GM12878 (cell line): ENCODE results near the gene KLF12. TPM values are rescaled to one million over a fixed set of nuclear protein-coding genes. Genes with fewer than 3 reads are reported as not detected.

Experiments used
- ATF7 ChIP-seq: fragments of 450-650 bp; IDR thresholded peaks from 2 replicates; pipeline ENCODE4 v1.6.1; 2016; ENCODE audit warnings: low read depth, mild to moderate bottlenecking
- CHD1 ChIP-seq: IDR thresholded peaks from 2 replicates; pipeline ENCODE4 v1.6.1; 2012; ENCODE audit warnings: low read depth, low read length, improper control_type of control experiment
- ESRRA ChIP-seq: IDR thresholded peaks from 2 replicates; pipeline ENCODE4 v1.6.1; 2012; ENCODE audit warnings: mild to moderate bottlenecking, low read length, improper control_type of control experiment
- HCFC1 ChIP-seq: fragments of 150-350 bp; IDR thresholded peaks from 2 replicates; pipeline ENCODE4 v1.6.1; 2014; ENCODE audit warnings: low read length
- IKZF1 ChIP-seq: fragments of 450-650 bp; conservative IDR thresholded peaks from 2 replicates; pipeline ENCODE4 v1.6.1; 2017; ENCODE audit warnings: antibody characterized with exemption, mild to moderate bottlenecking
- JUNB ChIP-seq: IDR thresholded peaks from 2 replicates; pipeline ENCODE4 v1.6.1; 2016; ENCODE audit warnings: antibody characterized with exemption, mild to moderate bottlenecking
- MTA3 ChIP-seq: IDR thresholded peaks from 2 replicates; pipeline ENCODE4 v1.6.1; 2012; ENCODE audit warnings: low read length, inconsistent platforms, borderline replicate concordance
- NFYB ChIP-seq: IDR thresholded peaks from 2 replicates; pipeline ENCODE4 v1.6.1; 2011; ENCODE audit warnings: low read depth, mild to moderate bottlenecking, low read length, improper control_type of control experiment, moderate library complexity; ENCODE audit not compliant: insufficient read depth
- PAX8 ChIP-seq: fragments of 450-650 bp; IDR thresholded peaks from 2 replicates; pipeline ENCODE4 v1.6.1; 2017; ENCODE audit warnings: mild to moderate bottlenecking, moderate library complexity
- RBBP5 ChIP-seq: fragments of 200-600 bp; sonication (generic); conservative IDR thresholded peaks from 2 replicates; pipeline ENCODE4 v1.6.1; 2016
- SIN3A ChIP-seq: IDR thresholded peaks from 2 replicates; pipeline ENCODE4 v1.6.1; 2012; ENCODE audit warnings: low read depth, low read length, improper control_type of control experiment
- SIX5 ChIP-seq: IDR thresholded peaks from 2 replicates; pipeline ENCODE4 v1.6.1; 2011; ENCODE audit warnings: mild to moderate bottlenecking, low read depth, low read length, moderate library complexity; ENCODE audit not compliant: severe bottlenecking
- SMAD1 ChIP-seq: fragments of 450-650 bp; IDR thresholded peaks from 2 replicates; pipeline ENCODE4 v1.6.1; 2018; ENCODE audit warnings: mild to moderate bottlenecking, low read depth; ENCODE audit not compliant: partially characterized antibody
- SREBF1 ChIP-seq: IDR thresholded peaks from 2 replicates; pipeline ENCODE4 v1.6.1; 2012; ENCODE audit warnings: mild to moderate bottlenecking, low read length
- TCF12 ChIP-seq: IDR thresholded peaks from 2 replicates; pipeline ENCODE4 v1.6.1; 2011; ENCODE audit warnings: low read depth, mild to moderate bottlenecking, low read length
- ZNF24 ChIP-seq: fragments of 450-650 bp; IDR thresholded peaks from 2 replicates; pipeline ENCODE4 v1.6.1; 2017; ENCODE audit warnings: antibody characterized with exemption, mild to moderate bottlenecking
- ZZZ3 ChIP-seq: IDR thresholded peaks from 2 replicates; pipeline ENCODE4 v1.6.1; 2011; ENCODE audit warnings: low read depth; ENCODE audit not compliant: control insufficient read depth, insufficient read length
- polyA plus RNA-seq, 11 experiments: library from polyadenylated mRNA; depleted of rRNA in 4 of 11; unstranded in 6 of 11; stranded (reverse) in 5 of 11; fragments of >200 nt; fragmentation: Nextera tagmentation in 4 of 11; fragmentation: Illumina TruSeq in 1 of 11; extraction: Ambion mirVana in 4 of 11; extraction: Trizol in 1 of 11; gene quantifications; 1 replicate in 1 of 11; 2 replicates in 10 of 11; pipeline versions ENCODE4 v1.2.1 to v1.2.3, GENCODE V29; 2011 to 2016; ENCODE audit warnings: inconsistent platforms in 2 of 11, missing spikeins in 2 of 11, low read depth in 1 of 11
- total RNA-seq, 4 experiments: library from RNA; depleted of rRNA in 3 of 4; stranded (reverse); fragments of >200 nt in 3 of 4; fragmentation: Illumina TruSeq in 1 of 4; extraction: Trizol in 1 of 4; gene quantifications; 2 replicates each; pipeline versions ENCODE4 v1.2.1 to v1.2.3, GENCODE V29; 2013 to 2021
- TF ChIP-seq, protein P1 (sequence below): IDR thresholded peaks from 2 replicates; pipeline ENCODE4 v1.6.1; 2012; ENCODE audit warnings: mild to moderate bottlenecking, low read depth, low read length
- TF ChIP-seq, protein P2 (sequence below): fragments of 450-650 bp; IDR thresholded peaks from 2 replicates; pipeline ENCODE4 v1.6.1; 2017; ENCODE audit warnings: mild to moderate bottlenecking, low read depth, inconsistent platforms; ENCODE audit not compliant: poor library complexity, severe bottlenecking
- TF ChIP-seq, protein P3 (sequence below): IDR thresholded peaks from 2 replicates; pipeline ENCODE4 v1.6.1; 2011; ENCODE audit warnings: low read depth, mild to moderate bottlenecking, low read length, moderate library complexity, borderline replicate concordance; ENCODE audit errors: extremely low read depth
- TF ChIP-seq, protein P4 (sequence below): IDR thresholded peaks from 2 replicates; pipeline ENCODE4 v1.6.1; 2012; ENCODE audit warnings: improper control_type of control experiment, low read depth, low read length; ENCODE audit not compliant: insufficient replicate concordance

KLF12 gene
- total and polyA plus RNA-seq, 10 of the 15 experiments (the other 5 are each of a cell fraction or from before 2014, with no cell fraction given): 0.11 to 11.4 (median 0.98) TPM

DNA sequence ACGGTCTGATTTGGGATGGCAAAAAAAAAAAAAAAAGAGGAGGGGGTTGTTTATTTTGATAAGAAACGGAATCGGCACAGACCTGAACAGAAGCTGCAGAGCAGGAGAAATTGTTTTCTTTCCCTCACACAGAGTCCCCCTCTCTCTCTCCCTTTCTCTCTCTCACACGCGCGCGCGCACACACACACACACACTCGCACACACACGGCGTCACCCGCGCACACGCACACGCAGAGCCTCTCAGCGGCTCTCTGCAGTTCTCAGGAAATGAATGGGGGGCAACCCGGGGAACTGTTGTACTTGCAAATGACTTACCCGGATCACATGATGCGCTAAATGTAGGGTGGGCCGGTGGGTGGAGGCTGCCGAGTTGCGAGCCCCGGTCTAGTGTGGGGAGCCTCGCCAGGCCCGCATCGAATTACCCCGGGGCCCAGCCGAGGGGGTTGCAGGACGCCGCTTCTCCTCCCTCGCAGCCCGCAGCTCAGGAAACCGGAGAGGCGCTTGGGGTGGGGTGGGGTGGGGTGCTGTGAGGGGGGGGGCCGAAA is 475 bp downstream of the KLF12 start (continued):
- TF ChIP-seq, protein P1, sequence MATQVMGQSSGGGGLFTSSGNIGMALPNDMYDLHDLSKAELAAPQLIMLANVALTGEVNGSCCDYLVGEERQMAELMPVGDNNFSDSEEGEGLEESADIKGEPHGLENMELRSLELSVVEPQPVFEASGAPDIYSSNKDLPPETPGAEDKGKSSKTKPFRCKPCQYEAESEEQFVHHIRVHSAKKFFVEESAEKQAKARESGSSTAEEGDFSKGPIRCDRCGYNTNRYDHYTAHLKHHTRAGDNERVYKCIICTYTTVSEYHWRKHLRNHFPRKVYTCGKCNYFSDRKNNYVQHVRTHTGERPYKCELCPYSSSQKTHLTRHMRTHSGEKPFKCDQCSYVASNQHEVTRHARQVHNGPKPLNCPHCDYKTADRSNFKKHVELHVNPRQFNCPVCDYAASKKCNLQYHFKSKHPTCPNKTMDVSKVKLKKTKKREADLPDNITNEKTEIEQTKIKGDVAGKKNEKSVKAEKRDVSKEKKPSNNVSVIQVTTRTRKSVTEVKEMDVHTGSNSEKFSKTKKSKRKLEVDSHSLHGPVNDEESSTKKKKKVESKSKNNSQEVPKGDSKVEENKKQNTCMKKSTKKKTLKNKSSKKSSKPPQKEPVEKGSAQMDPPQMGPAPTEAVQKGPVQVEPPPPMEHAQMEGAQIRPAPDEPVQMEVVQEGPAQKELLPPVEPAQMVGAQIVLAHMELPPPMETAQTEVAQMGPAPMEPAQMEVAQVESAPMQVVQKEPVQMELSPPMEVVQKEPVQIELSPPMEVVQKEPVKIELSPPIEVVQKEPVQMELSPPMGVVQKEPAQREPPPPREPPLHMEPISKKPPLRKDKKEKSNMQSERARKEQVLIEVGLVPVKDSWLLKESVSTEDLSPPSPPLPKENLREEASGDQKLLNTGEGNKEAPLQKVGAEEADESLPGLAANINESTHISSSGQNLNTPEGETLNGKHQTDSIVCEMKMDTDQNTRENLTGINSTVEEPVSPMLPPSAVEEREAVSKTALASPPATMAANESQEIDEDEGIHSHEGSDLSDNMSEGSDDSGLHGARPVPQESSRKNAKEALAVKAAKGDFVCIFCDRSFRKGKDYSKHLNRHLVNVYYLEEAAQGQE: no peak
- TF ChIP-seq MTA3: no peak
- no peak for TF ChIP-seq NFYB
- no peak for TF ChIP-seq RBBP5
- peak; percentile 68 for TF ChIP-seq ATF7
- TF ChIP-seq IKZF1: no peak
- TF ChIP-seq SIX5: no peak
- no peak for TF ChIP-seq SMAD1
- TF ChIP-seq ZNF24: no peak
- TF ChIP-seq, protein P2, sequence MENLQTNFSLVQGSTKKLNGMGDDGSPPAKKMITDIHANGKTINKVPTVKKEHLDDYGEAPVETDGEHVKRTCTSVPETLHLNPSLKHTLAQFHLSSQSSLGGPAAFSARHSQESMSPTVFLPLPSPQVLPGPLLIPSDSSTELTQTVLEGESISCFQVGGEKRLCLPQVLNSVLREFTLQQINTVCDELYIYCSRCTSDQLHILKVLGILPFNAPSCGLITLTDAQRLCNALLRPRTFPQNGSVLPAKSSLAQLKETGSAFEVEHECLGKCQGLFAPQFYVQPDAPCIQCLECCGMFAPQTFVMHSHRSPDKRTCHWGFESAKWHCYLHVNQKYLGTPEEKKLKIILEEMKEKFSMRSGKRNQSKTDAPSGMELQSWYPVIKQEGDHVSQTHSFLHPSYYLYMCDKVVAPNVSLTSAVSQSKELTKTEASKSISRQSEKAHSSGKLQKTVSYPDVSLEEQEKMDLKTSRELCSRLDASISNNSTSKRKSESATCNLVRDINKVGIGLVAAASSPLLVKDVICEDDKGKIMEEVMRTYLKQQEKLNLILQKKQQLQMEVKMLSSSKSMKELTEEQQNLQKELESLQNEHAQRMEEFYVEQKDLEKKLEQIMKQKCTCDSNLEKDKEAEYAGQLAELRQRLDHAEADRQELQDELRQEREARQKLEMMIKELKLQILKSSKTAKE: no peak
- TF ChIP-seq SIN3A: peak; percentile 71; the same call in 1 of the 2 replicates
- TF ChIP-seq, protein P3, sequence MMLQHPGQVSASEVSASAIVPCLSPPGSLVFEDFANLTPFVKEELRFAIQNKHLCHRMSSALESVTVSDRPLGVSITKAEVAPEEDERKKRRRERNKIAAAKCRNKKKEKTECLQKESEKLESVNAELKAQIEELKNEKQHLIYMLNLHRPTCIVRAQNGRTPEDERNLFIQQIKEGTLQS: no peak
- 0 out of 2 replicates have a peak, but pooled peaks have one; percentile 28 for TF ChIP-seq TCF12
- TF ChIP-seq ESRRA: no peak
- no peak; the same call in 1 of the 2 replicates for TF ChIP-seq HCFC1
- 0 out of 2 replicates have a peak, but pooled peaks have one; percentile 36 for TF ChIP-seq CHD1
- TF ChIP-seq ZZZ3: no peak
- TF ChIP-seq, protein P4, sequence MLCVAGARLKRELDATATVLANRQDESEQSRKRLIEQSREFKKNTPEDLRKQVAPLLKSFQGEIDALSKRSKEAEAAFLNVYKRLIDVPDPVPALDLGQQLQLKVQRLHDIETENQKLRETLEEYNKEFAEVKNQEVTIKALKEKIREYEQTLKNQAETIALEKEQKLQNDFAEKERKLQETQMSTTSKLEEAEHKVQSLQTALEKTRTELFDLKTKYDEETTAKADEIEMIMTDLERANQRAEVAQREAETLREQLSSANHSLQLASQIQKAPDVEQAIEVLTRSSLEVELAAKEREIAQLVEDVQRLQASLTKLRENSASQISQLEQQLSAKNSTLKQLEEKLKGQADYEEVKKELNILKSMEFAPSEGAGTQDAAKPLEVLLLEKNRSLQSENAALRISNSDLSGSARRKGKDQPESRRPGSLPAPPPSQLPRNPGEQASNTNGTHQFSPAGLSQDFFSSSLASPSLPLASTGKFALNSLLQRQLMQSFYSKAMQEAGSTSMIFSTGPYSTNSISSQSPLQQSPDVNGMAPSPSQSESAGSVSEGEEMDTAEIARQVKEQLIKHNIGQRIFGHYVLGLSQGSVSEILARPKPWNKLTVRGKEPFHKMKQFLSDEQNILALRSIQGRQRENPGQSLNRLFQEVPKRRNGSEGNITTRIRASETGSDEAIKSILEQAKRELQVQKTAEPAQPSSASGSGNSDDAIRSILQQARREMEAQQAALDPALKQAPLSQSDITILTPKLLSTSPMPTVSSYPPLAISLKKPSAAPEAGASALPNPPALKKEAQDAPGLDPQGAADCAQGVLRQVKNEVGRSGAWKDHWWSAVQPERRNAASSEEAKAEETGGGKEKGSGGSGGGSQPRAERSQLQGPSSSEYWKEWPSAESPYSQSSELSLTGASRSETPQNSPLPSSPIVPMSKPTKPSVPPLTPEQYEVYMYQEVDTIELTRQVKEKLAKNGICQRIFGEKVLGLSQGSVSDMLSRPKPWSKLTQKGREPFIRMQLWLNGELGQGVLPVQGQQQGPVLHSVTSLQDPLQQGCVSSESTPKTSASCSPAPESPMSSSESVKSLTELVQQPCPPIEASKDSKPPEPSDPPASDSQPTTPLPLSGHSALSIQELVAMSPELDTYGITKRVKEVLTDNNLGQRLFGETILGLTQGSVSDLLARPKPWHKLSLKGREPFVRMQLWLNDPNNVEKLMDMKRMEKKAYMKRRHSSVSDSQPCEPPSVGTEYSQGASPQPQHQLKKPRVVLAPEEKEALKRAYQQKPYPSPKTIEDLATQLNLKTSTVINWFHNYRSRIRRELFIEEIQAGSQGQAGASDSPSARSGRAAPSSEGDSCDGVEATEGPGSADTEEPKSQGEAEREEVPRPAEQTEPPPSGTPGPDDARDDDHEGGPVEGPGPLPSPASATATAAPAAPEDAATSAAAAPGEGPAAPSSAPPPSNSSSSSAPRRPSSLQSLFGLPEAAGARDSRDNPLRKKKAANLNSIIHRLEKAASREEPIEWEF: no peak
- TF ChIP-seq PAX8: no peak
- TF ChIP-seq SREBF1: no peak
- no peak for TF ChIP-seq JUNB
